ENCODE measurements around the gene PRCD.

DNA sequence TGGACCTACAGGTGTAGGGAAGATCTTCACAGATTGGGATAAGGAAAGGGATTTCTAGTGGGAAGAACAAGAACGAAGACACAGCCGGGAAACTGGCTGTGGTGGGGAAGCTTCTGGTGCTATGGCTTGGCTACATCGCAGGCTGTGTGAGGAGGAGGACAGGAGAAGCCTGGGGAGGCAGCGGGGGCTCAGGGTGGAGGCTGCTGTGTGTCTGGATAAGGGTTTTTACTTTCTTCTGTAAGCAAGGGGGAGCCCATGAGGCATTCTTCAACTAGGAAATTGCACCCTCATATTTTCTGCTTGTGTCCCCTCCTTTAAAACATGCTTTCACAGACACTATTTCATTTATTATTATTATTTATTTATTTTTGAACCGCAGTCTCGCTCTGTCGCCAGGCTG lies 35.7 kb upstream of the PRCD start:
- TF ChIP-seq POLR2A (IDR thresholded peaks at IDR 0.05) (no peak), CTCF (IDR thresholded peaks at IDR 0.05) (no peak), POLR2AphosphoS5 (IDR thresholded peaks at IDR 0.05) (no peak)

Measured in stomach (tissue), 4 donors.